ENCODE results near the gene TPO.
"Not testable (repeated sequence)": the region's sequence is repeated elsewhere in the genome, so short reads cannot be mapped to it uniquely, and the experiment has no call there.

TPO gene

GRCh38 chr2:1390118-1390517 lies 23.1 kb upstream of the TPO start:
- H3K27me3 Mint-ChIP-seq = peaks cover 13% of the 10 kb centered on the region
- not testable (repeated sequence) for H3K36me3 Mint-ChIP-seq (ENCODE audit: insufficient read depth); ATAC-seq (replicated peaks; ENCODE audit: extremely low read depth, poor library complexity, severe bottlenecking); H3K4me3 Mint-ChIP-seq; H3K9me3 Mint-ChIP-seq; H3K4me1 Mint-ChIP-seq; H3K27ac Mint-ChIP-seq (ENCODE audit: low read depth); DNase-seq (ENCODE audit: low spot score in 2 of 2)

GRCh38 chr2:1393321-1393720 lies 19.9 kb upstream of the TPO start:
- Mint-ChIP-seq H3K36me3 (ENCODE audit: insufficient read depth) (no peaks in the 10 kb centered on the region), H3K4me3 (no peak overlapping the region), H3K27ac (ENCODE audit: low read depth) (no peak overlapping the region), H3K27me3 (peaks cover 13% of the 10 kb centered on the region), H3K4me1 (no peaks in the 10 kb centered on the region), H3K9me3 (peaks cover 4% of the 10 kb centered on the region)
- DNase-seq (ENCODE audit: low spot score in 2 of 2) (no peak), ATAC-seq (replicated peaks; ENCODE audit: extremely low read depth, poor library complexity, severe bottlenecking) (no peak)

GRCh38 chr2:1394709-1395408 lies 18.4 kb upstream of the TPO start:
- peaks cover 4% of the 10 kb centered on the region for H3K9me3 Mint-ChIP-seq
- no peak for DNase-seq (ENCODE audit: low spot score in 2 of 2)
- no peak overlapping the region for H3K4me3 Mint-ChIP-seq
- peaks cover 13% of the 10 kb centered on the region for H3K27me3 Mint-ChIP-seq
- H3K36me3 Mint-ChIP-seq (ENCODE audit: insufficient read depth) = no peaks in the 10 kb centered on the region
- H3K4me1 Mint-ChIP-seq = no peaks in the 10 kb centered on the region
- no peak for ATAC-seq (replicated peaks; ENCODE audit: extremely low read depth, poor library complexity, severe bottlenecking)
- H3K27ac Mint-ChIP-seq (ENCODE audit: low read depth) = no peak overlapping the region

DNA sequence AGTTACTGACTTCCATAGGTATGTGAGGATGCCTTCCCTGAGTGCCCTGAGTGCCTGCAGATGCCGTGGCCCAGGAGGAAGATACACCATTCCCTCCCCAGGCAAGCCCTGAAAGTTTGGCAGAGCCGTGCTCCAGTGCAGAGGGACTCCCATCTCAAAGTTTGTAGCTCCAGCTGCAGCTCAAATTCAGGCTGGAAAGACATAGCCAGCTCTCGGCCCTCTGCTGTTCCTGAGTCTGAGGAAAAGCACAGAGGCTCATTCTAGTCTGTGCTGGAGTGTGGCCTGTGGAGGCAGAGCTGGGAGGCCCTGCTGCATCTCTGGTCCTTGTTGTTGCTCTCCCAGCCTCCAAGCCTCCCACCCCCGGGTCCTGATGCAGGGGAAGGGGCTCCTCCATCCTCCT lies 15.9 kb upstream of the TPO start:
- H3K9me3 Mint-ChIP-seq = peaks cover 4% of the 10 kb centered on the region
- no peak overlapping the region for H3K27ac Mint-ChIP-seq (ENCODE audit: low read depth)
- peaks cover 11% of the 10 kb centered on the region for H3K27me3 Mint-ChIP-seq
- no peak overlapping the region for H3K4me3 Mint-ChIP-seq
- DNase-seq (ENCODE audit: low spot score in 2 of 2) (no peak), ATAC-seq (replicated peaks; ENCODE audit: extremely low read depth, poor library complexity, severe bottlenecking) (no peak)
- no peaks in the 10 kb centered on the region for H3K4me1 Mint-ChIP-seq
- H3K36me3 Mint-ChIP-seq (ENCODE audit: insufficient read depth) = no peaks in the 10 kb centered on the region

DNA sequence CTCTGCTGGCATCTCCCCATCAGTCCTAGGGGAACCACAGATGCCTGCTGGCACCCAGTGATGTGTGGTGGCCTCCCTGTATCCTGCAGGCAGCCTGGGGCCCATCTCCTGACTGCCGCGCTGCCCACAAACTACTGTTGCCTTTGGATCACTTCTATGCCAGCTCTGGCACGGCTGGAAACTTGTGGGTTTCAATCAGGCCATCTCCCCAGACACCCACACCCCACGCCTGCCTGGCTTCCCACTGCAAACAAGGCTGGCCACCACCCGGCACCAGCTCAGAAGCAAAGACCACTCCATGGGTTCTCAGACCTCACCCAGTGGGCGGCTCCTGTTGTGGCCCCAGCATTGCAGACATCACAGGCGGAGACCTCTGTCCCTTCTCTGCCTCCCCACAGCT lies 15.1 kb upstream of the TPO start:
- DNase-seq (ENCODE audit: low spot score in 2 of 2) (no peak), ATAC-seq (replicated peaks; ENCODE audit: extremely low read depth, poor library complexity, severe bottlenecking) (no peak)
- no peaks in the 10 kb centered on the region for H3K4me1 Mint-ChIP-seq
- H3K4me3 Mint-ChIP-seq = no peak overlapping the region
- H3K27ac Mint-ChIP-seq (ENCODE audit: low read depth) = no peak overlapping the region
- H3K9me3 Mint-ChIP-seq = no peaks in the 10 kb centered on the region
- H3K27me3 Mint-ChIP-seq = peaks cover 2% of the 10 kb centered on the region
- no peaks in the 10 kb centered on the region for H3K36me3 Mint-ChIP-seq (ENCODE audit: insufficient read depth)

- Mint-ChIP-seq H3K9me3 (peaks cover 9% of the 10 kb centered on the region), H3K27ac (ENCODE audit: low read depth) (no peak overlapping the region), H3K4me3 (no peak overlapping the region), H3K4me1 (no peaks in the 10 kb centered on the region), H3K27me3 (peaks cover 6% of the 10 kb centered on the region), H3K36me3 (ENCODE audit: insufficient read depth) (no peaks in the 10 kb centered on the region)
- ATAC-seq (replicated peaks; ENCODE audit: extremely low read depth, poor library complexity, severe bottlenecking) (no peak), DNase-seq (ENCODE audit: low spot score in 2 of 2) (no peak)
Observed at GRCh38 chr2:1400943-1401735, 12.1 kb upstream of the TPO start.

- DNase-seq (ENCODE audit: low spot score in 2 of 2) (no peak), ATAC-seq (replicated peaks; ENCODE audit: extremely low read depth, poor library complexity, severe bottlenecking) (no peak)
- Mint-ChIP-seq H3K4me3 (no peak overlapping the region), H3K27ac (ENCODE audit: low read depth) (no peak overlapping the region), H3K36me3 (ENCODE audit: insufficient read depth) (no peaks in the 10 kb centered on the region), H3K27me3 (peaks cover 6% of the 10 kb centered on the region), H3K9me3 (peaks cover 9% of the 10 kb centered on the region), H3K4me1 (no peaks in the 10 kb centered on the region)
Observed at GRCh38 chr2:1402064-1402463, 11.2 kb upstream of the TPO start.

- Mint-ChIP-seq H3K27me3 (peaks cover 6% of the 10 kb centered on the region), H3K4me3 (no peak overlapping the region), H3K9me3 (peaks cover 9% of the 10 kb centered on the region), H3K27ac (ENCODE audit: low read depth) (no peak overlapping the region), H3K4me1 (no peaks in the 10 kb centered on the region), H3K36me3 (ENCODE audit: insufficient read depth) (no peaks in the 10 kb centered on the region)
- no peak for ATAC-seq (replicated peaks; ENCODE audit: extremely low read depth, poor library complexity, severe bottlenecking)
- no peak for DNase-seq (ENCODE audit: low spot score in 2 of 2)
Observed at GRCh38 chr2:1403565-1403964, 9.7 kb upstream of the TPO start.

GRCh38 chr2:1405124-1405523 lies 8.1 kb upstream of the TPO start:
- ATAC-seq (replicated peaks; ENCODE audit: extremely low read depth, poor library complexity, severe bottlenecking) (no peak), DNase-seq (ENCODE audit: low spot score in 2 of 2) (no peak)
- Mint-ChIP-seq H3K27ac (ENCODE audit: low read depth) (no peak overlapping the region), H3K4me1 (no peaks in the 10 kb centered on the region), H3K4me3 (no peak overlapping the region), H3K9me3 (peaks cover 9% of the 10 kb centered on the region), H3K36me3 (ENCODE audit: insufficient read depth) (no peaks in the 10 kb centered on the region), H3K27me3 (peaks cover 6% of the 10 kb centered on the region)

GRCh38 chr2:1405967-1406366 lies 7.3 kb upstream of the TPO start:
- ATAC-seq (replicated peaks; ENCODE audit: extremely low read depth, poor library complexity, severe bottlenecking) (no peak), DNase-seq (ENCODE audit: low spot score in 2 of 2) (no peak)
- H3K9me3 Mint-ChIP-seq = peaks cover 9% of the 10 kb centered on the region
- peaks cover 6% of the 10 kb centered on the region for H3K27me3 Mint-ChIP-seq
- H3K36me3 Mint-ChIP-seq (ENCODE audit: insufficient read depth) = no peaks in the 10 kb centered on the region
- no peak overlapping the region for H3K4me3 Mint-ChIP-seq
- no peak overlapping the region for H3K27ac Mint-ChIP-seq (ENCODE audit: low read depth)
- no peaks in the 10 kb centered on the region for H3K4me1 Mint-ChIP-seq

- no peak overlapping the region for H3K27ac Mint-ChIP-seq (ENCODE audit: low read depth)
- no peaks in the 10 kb centered on the region for H3K36me3 Mint-ChIP-seq (ENCODE audit: insufficient read depth)
- DNase-seq (ENCODE audit: low spot score in 2 of 2) = no peak
- peaks cover 6% of the 10 kb centered on the region for H3K27me3 Mint-ChIP-seq
- no peaks in the 10 kb centered on the region for H3K4me1 Mint-ChIP-seq
- ATAC-seq (replicated peaks; ENCODE audit: extremely low read depth, poor library complexity, severe bottlenecking) = no peak
- H3K4me3 Mint-ChIP-seq = no peak overlapping the region
- peaks cover 9% of the 10 kb centered on the region for H3K9me3 Mint-ChIP-seq
Observed at GRCh38 chr2:1406434-1406833, 6.8 kb upstream of the TPO start.

DNA sequence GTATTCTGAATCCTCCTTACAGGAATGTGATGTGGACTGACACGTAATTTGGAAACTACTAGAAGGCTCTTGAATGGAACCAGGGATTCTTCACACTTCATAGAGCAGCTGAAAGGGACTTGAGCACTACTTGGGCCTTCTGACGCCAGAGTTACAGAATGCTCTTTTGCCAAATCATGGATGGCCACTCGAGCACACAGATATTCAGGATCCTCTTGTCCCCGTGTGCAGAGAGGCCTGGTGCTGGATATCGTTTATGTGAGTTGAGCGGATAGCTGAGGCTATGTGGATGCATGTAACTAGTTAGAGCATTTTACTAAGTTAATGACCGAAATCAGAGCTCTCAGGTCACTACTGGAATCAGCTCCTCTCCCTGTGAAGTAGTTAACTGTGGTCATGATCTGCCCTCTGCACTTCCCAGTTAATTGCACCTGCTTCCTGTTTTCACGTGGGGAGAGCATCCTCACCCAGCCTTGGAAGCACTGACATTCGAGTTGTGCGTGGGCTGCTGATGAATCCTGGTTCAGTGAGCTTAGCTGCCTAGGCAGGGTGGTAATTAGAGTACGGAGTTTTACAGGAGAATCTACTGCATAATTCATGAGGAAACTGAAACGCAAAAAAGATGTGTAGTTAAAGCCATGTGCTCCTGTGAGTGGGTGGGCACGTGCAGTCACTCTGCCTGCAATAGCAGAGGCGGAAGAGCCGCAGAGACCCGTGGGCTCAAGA lies 5.2 kb upstream of the TPO start:
- no peaks in the 10 kb centered on the region for H3K4me1 Mint-ChIP-seq
- no peak for ATAC-seq (replicated peaks; ENCODE audit: extremely low read depth, poor library complexity, severe bottlenecking)
- DNase-seq (ENCODE audit: low spot score in 2 of 2) = no peak
- H3K9me3 Mint-ChIP-seq = peaks cover 9% of the 10 kb centered on the region
- H3K4me3 Mint-ChIP-seq = no peak overlapping the region
- no peak overlapping the region for H3K27ac Mint-ChIP-seq (ENCODE audit: low read depth)
- H3K36me3 Mint-ChIP-seq (ENCODE audit: insufficient read depth) = no peaks in the 10 kb centered on the region
- peaks cover 6% of the 10 kb centered on the region for H3K27me3 Mint-ChIP-seq

DNA sequence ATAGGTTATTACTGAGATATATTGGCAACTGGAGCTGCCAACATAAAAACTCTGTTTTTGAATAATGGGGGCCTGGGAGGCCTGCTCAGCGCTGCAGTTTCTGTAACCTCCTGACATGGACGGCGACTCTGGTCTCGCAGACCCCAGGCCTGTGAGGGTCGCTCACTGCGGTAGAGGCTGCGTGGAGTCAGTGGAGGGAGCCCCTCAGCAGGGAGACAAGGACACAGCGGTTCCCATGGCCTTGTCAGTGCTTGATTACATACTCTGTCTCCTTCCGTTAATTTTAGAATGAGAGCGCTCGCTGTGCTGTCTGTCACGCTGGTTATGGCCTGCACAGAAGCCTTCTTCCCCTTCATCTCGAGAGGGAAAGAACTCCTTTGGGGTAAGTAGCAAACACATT lies 858 bp downstream of the TPO start:
- no peaks in the 10 kb centered on the region for H3K36me3 Mint-ChIP-seq (ENCODE audit: insufficient read depth)
- no peaks in the 10 kb centered on the region for H3K4me1 Mint-ChIP-seq
- H3K4me3 Mint-ChIP-seq = no peak overlapping the region
- no peaks in the 10 kb centered on the region for H3K27me3 Mint-ChIP-seq
- H3K9me3 Mint-ChIP-seq = no peaks in the 10 kb centered on the region
- no peak overlapping the region for H3K27ac Mint-ChIP-seq (ENCODE audit: low read depth)
- DNase-seq (ENCODE audit: low spot score in 2 of 2) (no peak), ATAC-seq (replicated peaks; ENCODE audit: extremely low read depth, poor library complexity, severe bottlenecking) (no peak)

All from central memory CD8-positive, alpha-beta T cell (primary cell).